ENCODE data around the gene MYO3B. TPM values are rescaled to one million over a fixed set of nuclear protein-coding genes. Genes with fewer than 3 reads are reported as not detected.

Gene MYO3B
- total and polyA plus RNA-seq, 2 of the 8 experiments (the other 6 are each of a cell fraction or from before 2014, with no cell fraction given), result 0.17 to 0.19 TPM

- H3K4me1 ChIP-seq (replicated peaks in 1 of 4; ENCODE audit: control insufficient read depth in 3 of 4, insufficient read depth in 4 of 4, low read length in 3 of 4), result no peaks in the 10 kb centered on the region
- H3K4ac ChIP-seq (replicated peaks; ENCODE audit: insufficient read length, low read depth, low read length), result no peak overlapping the region
- no peak overlapping the region for H4K8ac ChIP-seq (ENCODE audit: extremely low read depth, insufficient read depth, low read length)
- no peak overlapping the region for H2BK12ac ChIP-seq (ENCODE audit: low read depth, low read length)
- no peak overlapping the region for H3K56ac ChIP-seq (replicated peaks; ENCODE audit: insufficient read length, low read depth, low read length)
- no peak overlapping the region for H3K14ac ChIP-seq (ENCODE audit: insufficient read length)
- no peak overlapping the region for H2BK120ac ChIP-seq (replicated peaks; ENCODE audit: low read depth, low read length)
- FAIRE-seq (no peak), DNase-seq (ENCODE audit: low read depth in 1 of 2, low spot score in 2 of 2) (no peak)
- no peak overlapping the region for H4K91ac ChIP-seq (replicated peaks; ENCODE audit: insufficient read length, low read length)
- no peaks in the 10 kb centered on the region for H3K36me3 ChIP-seq (ENCODE audit: control insufficient read depth in 2 of 4, insufficient read depth in 4 of 4, low read length in 3 of 4)
- WGBS, 2 experiments (ENCODE audit: extremely low coverage in 1 of 2, insufficient coverage in 1 of 2, insufficient read length in 1 of 2, insufficient replicate concordance in 2 of 2, low coverage in 1 of 2, low lambda C conversion rate in 2 of 2, missing lambda C conversion rate in 1 of 2), result 100% methylated on average over 1 of the region's 1 CpG; no CpG with 5 or more reads in 1 of the 2 experiments
- no peak overlapping the region for H2BK20ac ChIP-seq (ENCODE audit: low read length)
- no peaks in the 10 kb centered on the region for H3K9me3 ChIP-seq (ENCODE audit: insufficient read depth in 2 of 2, low read depth in 1 of 2, low read length in 1 of 2)
- H3K4me3 ChIP-seq (ENCODE audit: extremely low read depth in 1 of 4, insufficient read depth in 2 of 4, low read depth in 3 of 4, low read length in 4 of 4), result no peak overlapping the region
- TF ChIP-seq HDAC2 (IDR thresholded peaks at IDR 0.05; ENCODE audit: borderline replicate concordance in 1 of 2, low read depth in 2 of 2, low read length in 2 of 2) (no peak), RAD21 (IDR thresholded peaks at IDR 0.05 in 1 of 2, conservative IDR thresholded peaks at IDR 0.05 in 1 of 2; ENCODE audit: low read depth in 2 of 2, low read length in 2 of 2) (no peak), FOSL1 (IDR thresholded peaks at IDR 0.05; ENCODE audit: insufficient read depth, low read depth, low read length) (no peak), POU5F1 (IDR thresholded peaks at IDR 0.05; ENCODE audit: low read depth, low read length) (no peak), TCF12 (IDR thresholded peaks at IDR 0.05; ENCODE audit: low read depth, low read length) (no peak), POLR2AphosphoS5 (IDR thresholded peaks at IDR 0.05; ENCODE audit: low read depth, low read length) (no peak), SIN3A (conservative IDR thresholded peaks at IDR 0.05 in 1 of 2, IDR thresholded peaks at IDR 0.05 in 1 of 2; ENCODE audit: low read depth in 1 of 2, low read length in 2 of 2) (no peak), KDM5A (IDR thresholded peaks at IDR 0.05; ENCODE audit: low read length) (no peak), EP300 (IDR thresholded peaks at IDR 0.05; ENCODE audit: borderline replicate concordance in 1 of 2, low read depth in 2 of 2, low read length in 2 of 2) (no peak), YY1 (IDR thresholded peaks at IDR 0.05; ENCODE audit: low read depth, low read length) (no peak)
- no peaks in the 10 kb centered on the region for H3K27me3 ChIP-seq (replicated peaks in 1 of 4; ENCODE audit: control insufficient read depth in 3 of 4, extremely low read depth in 1 of 4, insufficient read depth in 3 of 4, low read length in 3 of 4)
- no peak overlapping the region for H2BK15ac ChIP-seq (ENCODE audit: low read length)
- H3K4me2 ChIP-seq (ENCODE audit: insufficient read depth in 1 of 2, low read depth in 2 of 2, low read length in 2 of 2), result no peak overlapping the region
- no peak overlapping the region for H2BK5ac ChIP-seq (ENCODE audit: low read depth, low read length)
- no peak overlapping the region for H3K27ac ChIP-seq (ENCODE audit: low read depth, low read length)
- no peak overlapping the region for H2AK5ac ChIP-seq (ENCODE audit: low read depth, low read length)
- H4K20me1 ChIP-seq (replicated peaks in 1 of 2; ENCODE audit: control insufficient read depth in 1 of 2, insufficient read depth in 2 of 2, low read length in 2 of 2), result no peaks in the 10 kb centered on the region
- no peak overlapping the region for H3K23ac ChIP-seq (ENCODE audit: insufficient read length)
- ChIA-PET POLR2A (ENCODE audit: partially characterized antibody) (no interaction called here), CTCF (ENCODE audit: partially characterized antibody) (interaction anchor here (0.6 to 4.8 kb wide), 2 partner anchors 11 to 579 kb away, joined by 4 to 23 read pairs; no protein-coding TSS in a partner anchor)
- H3K18ac ChIP-seq (ENCODE audit: extremely low read depth, low read length), result no peak overlapping the region
- no peak overlapping the region for H4K5ac ChIP-seq (ENCODE audit: insufficient read length, low read depth, low read length)
- H3K23me2 ChIP-seq (ENCODE audit: low read depth, low read length), result no peaks in the 10 kb centered on the region; the same call in 1 of the 2 replicates
- no peaks in the 10 kb centered on the region for H3K79me1 ChIP-seq (ENCODE audit: low read depth, low read length)
- H3K79me2 ChIP-seq (ENCODE audit: control insufficient read depth in 1 of 2, insufficient read depth in 2 of 2, low read length in 2 of 2), result no peaks in the 10 kb centered on the region
- H2AFZ ChIP-seq (ENCODE audit: low read length), result no peak overlapping the region
- no peak overlapping the region for H3K9ac ChIP-seq (replicated peaks in 1 of 4; ENCODE audit: extremely low read depth in 1 of 4, low read depth in 3 of 4, low read length in 3 of 4)
Measured at GRCh38 chr2:170247882-170248393, 70.0 kb downstream of the MYO3B start.
